ENCODE data around the gene RBP3. TPM values are rescaled to one million over a fixed set of nuclear protein-coding genes. Genes with fewer than 3 reads are reported as not detected.

The RBP3 gene
- total RNA-seq, 1 donor from 2014 or later, result not detected

- Mint-ChIP-seq H3K36me3 (ENCODE audit: low read depth) (no peaks in the 10 kb centered on the region), H3K9me3 (no peaks in the 10 kb centered on the region), H3K4me3 (no peak overlapping the region), H3K4me1 (no peaks in the 10 kb centered on the region), H3K27me3 (peaks cover 2% of the 10 kb centered on the region), H3K27ac (no peak overlapping the region)
- ATAC-seq (ENCODE audit: low read depth), result no peak
- no peak for TF ChIP-seq CTCF (IDR thresholded peaks at IDR 0.05)
- POLR2A ChIA-PET, result no interaction called here
- intact Hi-C loops (cut with micrococcal nuclease), result no loop called here
- DNase-seq, result no peak
- CTCF ChIA-PET, result no interaction called here
Observed at GRCh38 chr10:47317251-47317650, 30.9 kb upstream of the RBP3 start.

GRCh38 chr10:47318706-47319105, 29.5 kb upstream of the RBP3 start:
- Mint-ChIP-seq H3K9me3 (no peaks in the 10 kb centered on the region), H3K4me3 (no peak overlapping the region), H3K36me3 (ENCODE audit: low read depth) (no peaks in the 10 kb centered on the region), H3K4me1 (no peaks in the 10 kb centered on the region), H3K27me3 (peaks cover 5% of the 10 kb centered on the region), H3K27ac (no peak overlapping the region)
- intact Hi-C loops (cut with micrococcal nuclease), result no loop called here
- DNase-seq (no peak), ATAC-seq (ENCODE audit: low read depth) (no peak)
- TF ChIP-seq CTCF (IDR thresholded peaks at IDR 0.05), result no peak
- POLR2A ChIA-PET, result no interaction called here
- CTCF ChIA-PET, result no interaction called here

- H3K4me3 Mint-ChIP-seq, result no peak overlapping the region
- ChIA-PET CTCF (no interaction called here), POLR2A (no interaction called here)
- H3K9me3 Mint-ChIP-seq, result no peaks in the 10 kb centered on the region
- H3K27me3 Mint-ChIP-seq, result peaks cover 5% of the 10 kb centered on the region
- H3K27ac Mint-ChIP-seq, result no peak overlapping the region
- no peak for ATAC-seq (ENCODE audit: low read depth)
- H3K36me3 Mint-ChIP-seq (ENCODE audit: low read depth), result no peaks in the 10 kb centered on the region
- H3K4me1 Mint-ChIP-seq, result no peaks in the 10 kb centered on the region
- no peak for DNase-seq
- no peak for TF ChIP-seq CTCF (IDR thresholded peaks at IDR 0.05)
- intact Hi-C loops (cut with micrococcal nuclease), result no loop called here
Observed at GRCh38 chr10:47319784-47320183, 28.4 kb upstream of the RBP3 start.

- H3K9me3 Mint-ChIP-seq, result no peaks in the 10 kb centered on the region
- H3K4me3 Mint-ChIP-seq, result no peak overlapping the region
- H3K36me3 Mint-ChIP-seq (ENCODE audit: low read depth), result no peaks in the 10 kb centered on the region
- DNase-seq, result no peak
- peaks cover 5% of the 10 kb centered on the region for H3K27me3 Mint-ChIP-seq
- H3K27ac Mint-ChIP-seq, result no peak overlapping the region
- ATAC-seq (ENCODE audit: low read depth), result no peak
- TF ChIP-seq CTCF (IDR thresholded peaks at IDR 0.05), result no peak
- ChIA-PET POLR2A (no interaction called here), CTCF (no interaction called here)
- intact Hi-C loops (cut with micrococcal nuclease), result no loop called here
- no peaks in the 10 kb centered on the region for H3K4me1 Mint-ChIP-seq
Observed at GRCh38 chr10:47320812-47321211, 27.4 kb upstream of the RBP3 start.

- ATAC-seq (ENCODE audit: low read depth), result no peak
- H3K9me3 Mint-ChIP-seq, result no peaks in the 10 kb centered on the region
- POLR2A ChIA-PET, result no interaction called here
- H3K4me3 Mint-ChIP-seq, result no peak overlapping the region
- no peaks in the 10 kb centered on the region for H3K4me1 Mint-ChIP-seq
- H3K27me3 Mint-ChIP-seq, result peaks cover 5% of the 10 kb centered on the region
- no peak overlapping the region for H3K27ac Mint-ChIP-seq
- DNase-seq, result no peak
- CTCF ChIA-PET, result no interaction called here
- TF ChIP-seq CTCF (IDR thresholded peaks at IDR 0.05), result no peak
- no peaks in the 10 kb centered on the region for H3K36me3 Mint-ChIP-seq (ENCODE audit: low read depth)
- intact Hi-C loops (cut with micrococcal nuclease), result no loop called here
Observed at GRCh38 chr10:47321521-47322195, 26.5 kb upstream of the RBP3 start.
